ENCODE measurements around the gene RPL10. TPM values are rescaled to one million over a fixed set of nuclear protein-coding genes. Genes with fewer than 3 reads are reported as not detected.
A peak's percentile ranks its signal among the peaks of the same experiment; 100 is the strongest.

RPL10 gene
- total RNA-seq, 4 donors from 2014 or later: 1,199 to 6,548 (median 3,258) TPM

- DNase-seq: no peak
- intact Hi-C loops (cut with DNase I): no loop called here
- no peak for TF ChIP-seq POLR2A (IDR thresholded peaks at IDR 0.05)
- TF ChIP-seq CTCF (IDR thresholded peaks at IDR 0.05): no peak
- Histone ChIP-seq H3K4me3 (replicated peaks in 1 of 3) (no peak overlapping the region), H3K27ac (no peak overlapping the region), H3K27me3 (no peaks in the 10 kb centered on the region), H3K9me3 (no peaks in the 10 kb centered on the region), H3K36me3 (peaks cover 28 to 50% of the 10 kb centered on the region in 2 donors), H3K4me1 (peaks cover 4 to 11% of the 10 kb centered on the region in 2 donors)
- WGBS, 2 donors: 75% methylated on average over 2 of the region's 11 CpGs; no CpG with 5 or more reads in 1 of the 2 donors
Observed at GRCh38 chrX:154366666-154367055, 31.5 kb upstream of the RPL10 start.

GRCh38 chrX:154367474-154368308, 30.5 kb upstream of the RPL10 start:
- peak overlapping the region in 2 of 3 donors; percentile 87 to 89 for H3K27ac ChIP-seq
- intact Hi-C loops (cut with DNase I): no loop called here
- H3K4me3 ChIP-seq (replicated peaks in 1 of 3): no peak overlapping the region
- H3K4me1 ChIP-seq: peaks cover 4 to 17% of the 10 kb centered on the region in 2 donors
- H3K9me3 ChIP-seq: no peaks in the 10 kb centered on the region
- TF ChIP-seq POLR2A (IDR thresholded peaks at IDR 0.05): no peak
- no peak for TF ChIP-seq CTCF (IDR thresholded peaks at IDR 0.05)
- H3K27me3 ChIP-seq: no peaks in the 10 kb centered on the region
- peaks cover 18 to 39% of the 10 kb centered on the region in 2 donors for H3K36me3 ChIP-seq
- DNase-seq: no peak
- 83% methylated on average over 7 of the region's 31 CpGs; no CpG with 5 or more reads in 1 of the 2 donors for WGBS, 2 donors

- H3K27me3 ChIP-seq: no peaks in the 10 kb centered on the region
- no peaks in the 10 kb centered on the region for H3K9me3 ChIP-seq
- H3K4me3 ChIP-seq (replicated peaks in 1 of 3): peak overlapping the region in 1 of 3 donors; percentile 20
- H3K27ac ChIP-seq: peak overlapping the region; percentile 87 to 95 (median 89)
- 0% methylated on average over 1 of the region's 16 CpGs; no CpG with 5 or more reads in 1 of the 2 donors for WGBS, 2 donors
- H3K4me1 ChIP-seq: peaks cover 7 to 21% of the 10 kb centered on the region in 2 donors
- H3K36me3 ChIP-seq: peaks cover 14 to 33% of the 10 kb centered on the region in 2 donors
- TF ChIP-seq CTCF (IDR thresholded peaks at IDR 0.05) (no peak), POLR2A (IDR thresholded peaks at IDR 0.05) (peak; percentile 20 to 37)
- intact Hi-C loops (cut with DNase I): no loop called here
- DNase-seq: peak; percentile 73 to 76
Observed at GRCh38 chrX:154368630-154369448, 29.3 kb upstream of the RPL10 start.

- Histone ChIP-seq H3K4me3 (replicated peaks in 1 of 3) (peak overlapping the region in 2 of 3 donors; percentile 50 to 73), H3K27ac (peak overlapping the region; percentile 87 to 95 (median 89)), H3K9me3 (no peaks in the 10 kb centered on the region), H3K4me1 (peaks cover 11 to 25% of the 10 kb centered on the region in 2 donors), H3K36me3 (peaks cover 9 to 25% of the 10 kb centered on the region in 2 donors), H3K27me3 (no peaks in the 10 kb centered on the region)
- 10% methylated on average over 5 of the region's 13 CpGs; no CpG with 5 or more reads in 1 of the 2 donors for WGBS, 2 donors
- DNase-seq: peak; percentile 71 to 84
- peak in 1 of 2 donors; percentile 62 for TF ChIP-seq POLR2A (IDR thresholded peaks at IDR 0.05)
- no peak for TF ChIP-seq CTCF (IDR thresholded peaks at IDR 0.05)
- intact Hi-C loops (cut with DNase I): no loop called here
Observed at GRCh38 chrX:154369449-154370299, 28.5 kb upstream of the RPL10 start.

All from thyroid gland (tissue), 4 donors.